Neural progenitor cell (in vitro differentiated cells): ENCODE data around the gene C16orf74. TPM values are rescaled to one million over a fixed set of nuclear protein-coding genes. Genes with fewer than 3 reads are reported as not detected.

Source experiments
- DNase-seq: peaks from one replicate; pipeline ENCODE4 v3.0.0-alpha.2; 2016; ENCODE audit warnings: low spot score
- H2AFZ ChIP-seq: fragments of 200-600 bp; sonication (generic); replicated peaks from 2 replicates; pipeline ENCODE4 v1.6.1; 2016; ENCODE audit warnings: antibody characterized with exemption
- H3F3A ChIP-seq: fragments of 200-600 bp; sonication (generic); 2 replicates; pipeline ENCODE4 v1.6.1; 2016; ENCODE audit warnings: antibody characterized with exemption, low read depth
- H3K27ac ChIP-seq: fragments of 200-600 bp; sonication (generic); 2 replicates; pipeline ENCODE4 v1.5.1; 2016; ENCODE audit warnings: mild to moderate bottlenecking
- H3K27me3 ChIP-seq: fragments of 200-600 bp; sonication (generic); 2 replicates; pipeline ENCODE4 v1.6.1; 2016; ENCODE audit warnings: mild to moderate bottlenecking, moderate library complexity
- H3K36me3 ChIP-seq: fragments of 200-600 bp; sonication (generic); 2 replicates; pipeline ENCODE4 v1.5.1; 2016
- H3K4me1 ChIP-seq: fragments of 200-600 bp; sonication (generic); 2 replicates; pipeline ENCODE4 v1.6.1; 2016; ENCODE audit warnings: mixed run types
- H3K4me2 ChIP-seq: fragments of 200-600 bp; sonication (generic); 2 replicates; pipeline ENCODE4 v1.6.1; 2016
- H3K4me3 ChIP-seq: fragments of 200-600 bp; sonication (generic); 2 replicates; pipeline ENCODE4 v1.5.1; 2016
- H3K79me2 ChIP-seq: fragments of 200-600 bp; sonication (generic); 2 replicates; pipeline ENCODE4 v1.6.1; 2016; ENCODE audit warnings: low read depth
- H3K9ac ChIP-seq: fragments of 200-600 bp; sonication (generic); 2 replicates; pipeline ENCODE4 v1.6.1; 2016
- H3K9me3 ChIP-seq: fragments of 200-600 bp; sonication (generic); 2 replicates; pipeline ENCODE4 v1.5.1; 2016; ENCODE audit warnings: low read depth
- H4K20me1 ChIP-seq: fragments of 200-600 bp; sonication (generic); 2 replicates; pipeline ENCODE4 v1.6.1; 2016; ENCODE audit warnings: low read depth
- H3K27ac Mint-ChIP-seq: 3 replicates; pipeline ENCODE4 v1.8.0; 2021; ENCODE audit warnings: mixed read lengths
- H3K27me3 Mint-ChIP-seq: 2 replicates; pipeline ENCODE4 v1.8.0; 2022; ENCODE audit warnings: low read depth, mild to moderate bottlenecking, inconsistent platforms, moderate library complexity, mixed read lengths; ENCODE audit not compliant: insufficient read depth
- H3K36me3 Mint-ChIP-seq: 3 replicates; pipeline ENCODE4 v1.8.0; 2021; ENCODE audit warnings: mixed read lengths
- H3K4me1 Mint-ChIP-seq: 3 replicates; pipeline ENCODE4 v1.8.0; 2021; ENCODE audit warnings: mixed read lengths
- H3K4me3 Mint-ChIP-seq: 3 replicates; pipeline ENCODE4 v1.8.0; 2021; ENCODE audit warnings: mild to moderate bottlenecking, moderate library complexity, mixed read lengths
- H3K9me3 Mint-ChIP-seq: 3 replicates; pipeline ENCODE4 v1.8.0; 2020; ENCODE audit warnings: mixed read lengths
- EZH2 ChIP-seq: fragments of 200-600 bp; sonication (generic); IDR thresholded peaks from 2 replicates; pipeline ENCODE4 v1.6.1; 2017; ENCODE audit warnings: antibody characterized with exemption, mild to moderate bottlenecking, moderate library complexity
- EZH2phosphoT487 ChIP-seq: fragments of 200-600 bp; sonication (generic); IDR thresholded peaks from 2 replicates; pipeline ENCODE4 v1.6.1; 2017; ENCODE audit warnings: antibody characterized with exemption
- total RNA-seq: library from RNA; depleted of rRNA; stranded (reverse); fragments of >200 nt; gene quantifications from 2 replicates; pipeline ENCODE4 v1.2.3, GENCODE V29; 2015; ENCODE audit warnings: low replicate concordance
- TF ChIP-seq, protein P1 (sequence below): fragments of 200-600 bp; sonication (generic); IDR thresholded peaks from 2 replicates; pipeline ENCODE4 v1.5.1; 2017; ENCODE audit warnings: antibody characterized with exemption, mild to moderate bottlenecking

The C16orf74 gene
- total RNA-seq, 1 donor from 2014 or later: not detected

DNA sequence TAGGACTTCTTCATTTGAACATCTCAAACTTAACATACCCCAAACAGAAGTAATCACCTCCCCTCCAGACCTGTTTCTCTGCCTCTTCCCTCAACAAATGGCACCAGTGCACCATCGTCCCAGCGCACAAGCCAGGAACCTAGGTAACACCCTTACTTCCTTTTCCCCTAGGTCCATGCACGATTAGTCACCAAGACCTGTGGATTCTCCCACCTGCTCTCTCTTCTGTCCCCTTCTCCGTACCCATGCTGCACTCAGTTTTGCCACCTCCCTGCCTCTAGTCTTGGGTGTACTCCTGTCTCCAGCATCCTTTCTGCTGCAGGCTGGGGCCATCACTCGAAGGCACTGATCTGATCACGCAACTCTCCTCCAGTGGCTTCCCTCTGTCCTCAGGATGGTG lies 45.3 kb upstream of the C16orf74 start:
- Histone ChIP-seq H3K4me1 (no peaks in the 10 kb centered on the region), H3K36me3 (peaks cover 3% of the 10 kb centered on the region), H3K27ac (no peak overlapping the region), H3K9ac (no peak overlapping the region), H4K20me1 (peaks cover 54% of the 10 kb centered on the region), H3K4me2 (no peak overlapping the region), H2AFZ (no peak overlapping the region), H3K27me3 (no peaks in the 10 kb centered on the region), H3F3A (peaks cover 4% of the 10 kb centered on the region), H3K4me3 (no peak overlapping the region), H3K9me3 (no peaks in the 10 kb centered on the region), H3K79me2 (peaks cover 100% of the 10 kb centered on the region)
- H3K36me3 Mint-ChIP-seq: peaks cover 38% of the 10 kb centered on the region
- no peaks in the 10 kb centered on the region for H3K9me3 Mint-ChIP-seq
- H3K27ac Mint-ChIP-seq: no peak overlapping the region
- TF ChIP-seq EZH2phosphoT487 (no peak), EZH2 (no peak)
- TF ChIP-seq, protein P1, sequence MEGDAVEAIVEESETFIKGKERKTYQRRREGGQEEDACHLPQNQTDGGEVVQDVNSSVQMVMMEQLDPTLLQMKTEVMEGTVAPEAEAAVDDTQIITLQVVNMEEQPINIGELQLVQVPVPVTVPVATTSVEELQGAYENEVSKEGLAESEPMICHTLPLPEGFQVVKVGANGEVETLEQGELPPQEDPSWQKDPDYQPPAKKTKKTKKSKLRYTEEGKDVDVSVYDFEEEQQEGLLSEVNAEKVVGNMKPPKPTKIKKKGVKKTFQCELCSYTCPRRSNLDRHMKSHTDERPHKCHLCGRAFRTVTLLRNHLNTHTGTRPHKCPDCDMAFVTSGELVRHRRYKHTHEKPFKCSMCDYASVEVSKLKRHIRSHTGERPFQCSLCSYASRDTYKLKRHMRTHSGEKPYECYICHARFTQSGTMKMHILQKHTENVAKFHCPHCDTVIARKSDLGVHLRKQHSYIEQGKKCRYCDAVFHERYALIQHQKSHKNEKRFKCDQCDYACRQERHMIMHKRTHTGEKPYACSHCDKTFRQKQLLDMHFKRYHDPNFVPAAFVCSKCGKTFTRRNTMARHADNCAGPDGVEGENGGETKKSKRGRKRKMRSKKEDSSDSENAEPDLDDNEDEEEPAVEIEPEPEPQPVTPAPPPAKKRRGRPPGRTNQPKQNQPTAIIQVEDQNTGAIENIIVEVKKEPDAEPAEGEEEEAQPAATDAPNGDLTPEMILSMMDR: no peak
- DNase-seq: no peak
- H3K4me1 Mint-ChIP-seq: peaks cover 22% of the 10 kb centered on the region
- H3K4me3 Mint-ChIP-seq: no peak overlapping the region
- peaks cover 5% of the 10 kb centered on the region for H3K27me3 Mint-ChIP-seq

DNA sequence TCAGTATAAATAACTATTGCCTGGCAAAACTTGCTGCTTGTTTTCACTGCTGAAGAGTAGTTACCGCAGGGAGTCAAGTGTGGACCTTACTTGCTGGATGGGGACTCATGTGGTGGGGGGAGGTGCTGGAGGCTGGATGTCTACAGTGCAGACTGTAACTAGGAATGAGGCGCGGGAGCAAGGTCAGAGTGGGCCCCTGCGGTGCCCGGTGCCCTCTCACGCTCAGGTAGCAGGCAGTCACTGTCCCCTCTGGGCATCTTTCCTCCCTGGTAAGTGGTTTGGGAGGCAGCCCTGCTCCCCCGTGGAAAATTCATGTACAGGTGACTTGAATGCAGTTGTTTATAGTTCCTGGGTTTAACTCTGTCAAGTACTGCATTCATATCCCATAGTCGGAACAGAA lies 43.8 kb upstream of the C16orf74 start:
- H3K36me3 ChIP-seq: peaks cover 3% of the 10 kb centered on the region
- H3K4me1 ChIP-seq: no peaks in the 10 kb centered on the region
- no peak overlapping the region for H3K27ac Mint-ChIP-seq
- peaks cover 4% of the 10 kb centered on the region for H3F3A ChIP-seq
- H3K27me3 ChIP-seq: no peaks in the 10 kb centered on the region
- H3K27ac ChIP-seq: no peak overlapping the region
- peaks cover 11% of the 10 kb centered on the region for H3K4me1 Mint-ChIP-seq
- H3K36me3 Mint-ChIP-seq: peaks cover 38% of the 10 kb centered on the region
- H3K9ac ChIP-seq: no peak overlapping the region
- H3K4me3 Mint-ChIP-seq: no peak overlapping the region
- DNase-seq: no peak
- TF ChIP-seq, protein P1: no peak
- TF ChIP-seq EZH2 (no peak), EZH2phosphoT487 (no peak)
- H4K20me1 ChIP-seq: peaks cover 44% of the 10 kb centered on the region
- peaks cover 99% of the 10 kb centered on the region for H3K79me2 ChIP-seq
- H3K4me2 ChIP-seq: no peak overlapping the region
- no peak overlapping the region for H3K4me3 ChIP-seq
- no peak overlapping the region for H2AFZ ChIP-seq
- H3K27me3 Mint-ChIP-seq: peaks cover 3% of the 10 kb centered on the region
- H3K9me3 Mint-ChIP-seq: no peaks in the 10 kb centered on the region
- H3K9me3 ChIP-seq: no peaks in the 10 kb centered on the region

DNA sequence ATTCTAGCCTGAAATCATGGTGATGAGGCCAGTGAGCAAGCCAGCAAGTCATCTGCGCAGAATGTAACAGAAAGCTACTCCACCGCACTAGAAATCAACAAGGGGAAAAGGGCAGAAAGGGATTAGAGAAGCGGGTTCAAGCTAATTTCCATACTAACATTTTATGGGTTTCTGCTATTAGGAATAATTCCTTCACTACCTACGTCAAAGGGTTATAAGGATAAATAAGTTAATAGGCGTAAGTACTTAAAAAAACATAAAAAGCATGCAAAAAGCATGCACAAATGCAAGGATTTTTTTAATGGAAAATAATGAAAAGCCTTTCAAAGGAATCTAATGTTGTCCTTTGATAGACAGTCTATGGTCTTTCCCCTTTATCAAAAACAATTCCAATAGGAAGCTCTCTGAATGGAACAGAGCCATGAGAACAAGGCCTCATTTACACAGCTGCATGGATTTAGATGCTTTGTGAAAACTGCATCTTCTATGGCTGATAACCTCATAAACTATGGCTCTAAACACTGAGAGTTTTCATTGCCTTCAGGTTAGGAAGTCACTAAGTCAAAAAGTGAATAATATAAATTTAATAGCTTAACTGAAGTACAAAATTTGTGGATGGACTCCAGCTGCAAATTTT lies 42.9 kb upstream of the C16orf74 start:
- no peaks in the 10 kb centered on the region for H3K9me3 Mint-ChIP-seq
- no peak overlapping the region for H3K27ac Mint-ChIP-seq
- Histone ChIP-seq H3K27ac (no peak overlapping the region), H3F3A (peaks cover 4% of the 10 kb centered on the region), H3K4me2 (no peak overlapping the region), H3K9me3 (no peaks in the 10 kb centered on the region), H3K79me2 (peaks cover 93% of the 10 kb centered on the region), H3K4me3 (no peak overlapping the region), H3K9ac (no peak overlapping the region), H4K20me1 (peaks cover 45% of the 10 kb centered on the region), H3K36me3 (peaks cover 3% of the 10 kb centered on the region), H3K27me3 (no peaks in the 10 kb centered on the region), H3K4me1 (no peaks in the 10 kb centered on the region), H2AFZ (no peak overlapping the region)
- H3K4me1 Mint-ChIP-seq: peaks cover 11% of the 10 kb centered on the region
- no peak for DNase-seq
- H3K27me3 Mint-ChIP-seq: peaks cover 3% of the 10 kb centered on the region
- H3K4me3 Mint-ChIP-seq: no peak overlapping the region
- TF ChIP-seq EZH2phosphoT487 (no peak), EZH2 (no peak)
- TF ChIP-seq, protein P1: no peak
- H3K36me3 Mint-ChIP-seq: peaks cover 39% of the 10 kb centered on the region
